HEK293 (cell line): ENCODE results near the gene PGS1.

Source experiments
- CTCF ChIA-PET: fragments of 350-600 bp; formaldehyde crosslinking; extraction: SDS; loops from one replicate; lab custom pipeline; 2021; ENCODE audit warnings: antibody characterized with exemption; lab: Yijun Ruan, JAX
- POLR2A ChIA-PET: fragments of 300-600 bp; formaldehyde crosslinking; extraction: SDS; loops from one replicate; lab custom pipeline; 2020; ENCODE audit warnings: antibody characterized with exemption, inconsistent platforms; lab: Yijun Ruan, JAX
- H3K27ac ChIP-seq: fragments of 200-500 bp; sonication (Bioruptor generic); 2 replicates; pipeline ENCODE4 v1.5.1; 2014; ENCODE audit warnings: low read depth, low read length, control low read depth, inconsistent platforms; ENCODE audit errors: extremely low read depth
- H3K36me3 ChIP-seq, 2 experiments: fragments of 200-500 bp in 1 of 2; sonication (Bioruptor generic) in 1 of 2; 1 replicate in 1 of 2; 2 replicates in 1 of 2; pipeline ENCODE4 v1.5.1; 2014 to 2017; ENCODE audit warnings: inconsistent platforms in 2 of 2, low read length in 2 of 2; ENCODE audit not compliant: control insufficient read depth in 2 of 2, insufficient read depth in 1 of 2
- H3K4me1 ChIP-seq: fragments of 200-500 bp; sonication (Bioruptor generic); 2 replicates; pipeline ENCODE4 v1.5.1; 2014; ENCODE audit warnings: mild to moderate bottlenecking, low read length, inconsistent platforms; ENCODE audit not compliant: control insufficient read depth, insufficient read depth
- H3K4me3 ChIP-seq: 2 replicates; pipeline ENCODE4 v1.5.1; 2011; ENCODE audit warnings: low read depth, mild to moderate bottlenecking, control low read depth, low read length, moderate library complexity
- H3K9me3 ChIP-seq: fragments of 200-500 bp; sonication (Bioruptor generic); 2 replicates; pipeline ENCODE4 v1.5.1; 2014; ENCODE audit warnings: low read depth, low read length, inconsistent platforms; ENCODE audit not compliant: control insufficient read depth, insufficient read depth
- INSM2 ChIP-seq: fragments of 450-650 bp; formaldehyde crosslinking; IDR thresholded peaks from 2 replicates; pipeline ENCODE4 v1.5.1; 2016; ENCODE audit warnings: missing biosample characterization, missing genetic modification characterization
- KLF9 ChIP-seq: fragments of 450-650 bp; formaldehyde crosslinking; IDR thresholded peaks from 2 replicates; pipeline ENCODE4 v1.5.1; 2016; ENCODE audit warnings: missing biosample characterization, missing genetic modification characterization, low read depth
- PATZ1 ChIP-seq: fragments of 450-650 bp; formaldehyde crosslinking; IDR thresholded peaks from 2 replicates; pipeline ENCODE4 v1.5.1; 2016; ENCODE audit warnings: missing biosample characterization, missing genetic modification characterization
- REPIN1 ChIP-seq: fragments of 450-650 bp; formaldehyde crosslinking; IDR thresholded peaks from 2 replicates; pipeline ENCODE4 v1.5.1; 2017; ENCODE audit warnings: missing biosample characterization, missing genetic modification characterization, low read depth
- ZBTB48 ChIP-seq: fragments of 450-650 bp; formaldehyde crosslinking; IDR thresholded peaks from 2 replicates; pipeline ENCODE4 v1.5.1; 2016; ENCODE audit warnings: missing biosample characterization, missing genetic modification characterization
- ZNF132 ChIP-seq: fragments of 450-650 bp; formaldehyde crosslinking; IDR thresholded peaks from 2 replicates; pipeline ENCODE4 v1.5.1; 2017; ENCODE audit warnings: missing biosample characterization, missing genetic modification characterization, borderline replicate concordance
- ZNF133 ChIP-seq: fragments of 450-650 bp; formaldehyde crosslinking; IDR thresholded peaks from 2 replicates; pipeline ENCODE4 v1.5.1; 2016; ENCODE audit warnings: missing biosample characterization, missing genetic modification characterization
- ZNF175 ChIP-seq: fragments of 450-650 bp; formaldehyde crosslinking; IDR thresholded peaks from 2 replicates; pipeline ENCODE4 v1.5.1; 2016; ENCODE audit warnings: missing biosample characterization, missing genetic modification characterization
- ZNF18 ChIP-seq: fragments of 450-650 bp; formaldehyde crosslinking; IDR thresholded peaks from 2 replicates; pipeline ENCODE4 v1.5.1; 2016; ENCODE audit warnings: missing biosample characterization, missing genetic modification characterization
- ZNF248 ChIP-seq: fragments of 450-650 bp; formaldehyde crosslinking; IDR thresholded peaks from 2 replicates; pipeline ENCODE4 v1.5.1; 2017; ENCODE audit warnings: missing biosample characterization, missing genetic modification characterization
- ZNF341 ChIP-seq: fragments of 450-650 bp; formaldehyde crosslinking; IDR thresholded peaks from 2 replicates; pipeline ENCODE4; 2016; ENCODE audit warnings: low read depth, missing biosample characterization, missing genetic modification characterization
- ZNF449 ChIP-seq: fragments of 450-650 bp; formaldehyde crosslinking; IDR thresholded peaks from 2 replicates; pipeline ENCODE4 v1.5.1; 2017; ENCODE audit warnings: missing biosample characterization, mild to moderate bottlenecking, missing genetic modification characterization, moderate library complexity
- ZNF623 ChIP-seq: fragments of 450-650 bp; formaldehyde crosslinking; IDR thresholded peaks from 2 replicates; pipeline ENCODE4 v1.5.1; 2016; ENCODE audit warnings: missing biosample characterization, missing genetic modification characterization
- TF ChIP-seq, protein P1 (sequence below): fragments of 450-650 bp; formaldehyde crosslinking; IDR thresholded peaks from 2 replicates; pipeline ENCODE4 v1.5.1; 2016; ENCODE audit warnings: missing biosample characterization, missing genetic modification characterization
- TF ChIP-seq, protein P2 (sequence below): fragments of 450-650 bp; formaldehyde crosslinking; conservative IDR thresholded peaks from 2 replicates; pipeline ENCODE4 v1.5.1; 2016; ENCODE audit warnings: low read depth, missing biosample characterization, missing genetic modification characterization
- TF ChIP-seq, protein P3 (sequence below): fragments of 450-650 bp; formaldehyde crosslinking; IDR thresholded peaks from 2 replicates; pipeline ENCODE4 v1.5.1; 2016; ENCODE audit warnings: missing biosample characterization, missing genetic modification characterization
- TF ChIP-seq, protein P4 (sequence below): fragments of 450-650 bp; formaldehyde crosslinking; IDR thresholded peaks from 2 replicates; pipeline ENCODE4 v1.5.1; 2016; ENCODE audit warnings: missing biosample characterization, missing genetic modification characterization, low read depth

The PGS1 gene

DNA sequence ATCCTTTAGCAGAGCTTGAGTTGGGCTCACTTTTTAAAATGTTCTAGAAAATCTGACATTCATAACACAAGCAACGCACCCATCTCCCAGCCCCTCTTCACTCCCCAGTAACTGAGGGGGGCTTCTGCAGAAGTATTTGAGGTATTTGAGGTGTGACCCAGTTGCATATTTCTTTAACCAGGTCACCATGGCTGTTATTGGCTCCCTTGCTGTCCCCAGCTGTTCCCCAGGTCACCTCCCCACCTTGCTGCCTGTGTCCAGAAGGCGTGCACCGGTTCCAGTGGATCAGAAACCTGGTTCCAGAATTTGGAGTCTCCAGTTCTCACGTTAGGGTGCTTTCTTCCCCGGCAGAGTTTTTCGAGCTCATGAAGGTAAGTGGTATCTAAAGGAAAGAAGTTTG lies 13.8 kb downstream of the PGS1 start:
- no peak overlapping the region for H3K27ac ChIP-seq

More for the DNA sequence above, 13.8 kb downstream of the PGS1 start:
- CTCF ChIA-PET, result interaction anchor here (1.0 to 3.7 kb wide), 6 partner anchors 19 to 317 kb away, joined by 3 to 28 read pairs (median 6); no protein-coding TSS in a partner anchor
- Histone ChIP-seq H3K4me3 (no peak overlapping the region), H3K4me1 (no peaks in the 10 kb centered on the region), H3K9me3 (no peaks in the 10 kb centered on the region), H3K36me3 (peaks cover 21 to 59% of the 10 kb centered on the region in 2 experiments; a peak in 2 of 3 replicates)
- TF ChIP-seq KLF9 (tag by site-specific recombination), result no peak
- no peak for TF ChIP-seq ZNF248 (tag by site-specific recombination)
- TF ChIP-seq REPIN1 (tag by site-specific recombination), result no peak
- TF ChIP-seq, protein P1, sequence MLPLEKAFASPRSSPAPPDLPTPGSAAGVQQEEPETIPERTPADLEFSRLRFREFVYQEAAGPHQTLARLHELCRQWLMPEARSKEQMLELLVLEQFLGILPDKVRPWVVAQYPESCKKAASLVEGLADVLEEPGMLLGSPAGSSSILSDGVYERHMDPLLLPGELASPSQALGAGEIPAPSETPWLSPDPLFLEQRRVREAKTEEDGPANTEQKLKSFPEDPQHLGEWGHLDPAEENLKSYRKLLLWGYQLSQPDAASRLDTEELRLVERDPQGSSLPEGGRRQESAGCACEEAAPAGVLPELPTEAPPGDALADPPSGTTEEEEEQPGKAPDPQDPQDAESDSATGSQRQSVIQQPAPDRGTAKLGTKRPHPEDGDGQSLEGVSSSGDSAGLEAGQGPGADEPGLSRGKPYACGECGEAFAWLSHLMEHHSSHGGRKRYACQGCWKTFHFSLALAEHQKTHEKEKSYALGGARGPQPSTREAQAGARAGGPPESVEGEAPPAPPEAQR, result no peak
- TF ChIP-seq, protein P2, sequence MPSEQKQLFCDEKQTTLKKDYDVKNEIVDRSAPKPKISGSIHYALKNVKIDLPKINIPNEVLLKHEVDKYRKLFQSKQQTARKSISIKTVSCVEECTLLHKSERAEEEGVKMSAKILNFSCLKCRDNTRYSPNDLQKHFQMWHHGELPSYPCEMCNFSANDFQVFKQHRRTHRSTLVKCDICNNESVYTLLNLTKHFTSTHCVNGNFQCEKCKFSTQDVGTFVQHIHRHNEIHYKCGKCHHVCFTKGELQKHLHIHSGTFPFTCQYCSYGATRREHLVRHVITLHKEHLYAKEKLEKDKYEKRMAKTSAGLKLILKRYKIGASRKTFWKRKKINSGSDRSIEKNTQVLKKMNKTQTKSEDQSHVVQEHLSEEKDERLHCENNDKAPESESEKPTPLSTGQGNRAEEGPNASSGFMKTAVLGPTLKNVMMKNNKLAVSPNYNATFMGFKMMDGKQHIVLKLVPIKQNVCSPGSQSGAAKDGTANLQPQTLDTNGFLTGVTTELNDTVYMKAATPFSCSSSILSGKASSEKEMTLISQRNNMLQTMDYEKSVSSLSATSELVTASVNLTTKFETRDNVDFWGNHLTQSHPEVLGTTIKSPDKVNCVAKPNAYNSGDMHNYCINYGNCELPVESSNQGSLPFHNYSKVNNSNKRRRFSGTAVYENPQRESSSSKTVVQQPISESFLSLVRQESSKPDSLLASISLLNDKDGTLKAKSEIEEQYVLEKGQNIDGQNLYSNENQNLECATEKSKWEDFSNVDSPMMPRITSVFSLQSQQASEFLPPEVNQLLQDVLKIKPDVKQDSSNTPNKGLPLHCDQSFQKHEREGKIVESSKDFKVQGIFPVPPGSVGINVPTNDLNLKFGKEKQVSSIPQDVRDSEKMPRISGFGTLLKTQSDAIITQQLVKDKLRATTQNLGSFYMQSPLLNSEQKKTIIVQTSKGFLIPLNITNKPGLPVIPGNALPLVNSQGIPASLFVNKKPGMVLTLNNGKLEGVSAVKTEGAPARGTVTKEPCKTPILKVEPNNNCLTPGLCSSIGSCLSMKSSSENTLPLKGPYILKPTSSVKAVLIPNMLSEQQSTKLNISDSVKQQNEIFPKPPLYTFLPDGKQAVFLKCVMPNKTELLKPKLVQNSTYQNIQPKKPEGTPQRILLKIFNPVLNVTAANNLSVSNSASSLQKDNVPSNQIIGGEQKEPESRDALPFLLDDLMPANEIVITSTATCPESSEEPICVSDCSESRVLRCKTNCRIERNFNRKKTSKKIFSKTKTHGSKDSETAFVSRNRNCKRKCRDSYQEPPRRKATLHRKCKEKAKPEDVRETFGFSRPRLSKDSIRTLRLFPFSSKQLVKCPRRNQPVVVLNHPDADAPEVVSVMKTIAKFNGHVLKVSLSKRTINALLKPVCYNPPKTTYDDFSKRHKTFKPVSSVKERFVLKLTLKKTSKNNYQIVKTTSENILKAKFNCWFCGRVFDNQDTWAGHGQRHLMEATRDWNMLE (tag by site-specific recombination), result no peak
- no peak for TF ChIP-seq ZNF133 (tag by site-specific recombination)
- no peak for TF ChIP-seq INSM2 (tag by site-specific recombination)
- TF ChIP-seq, protein P3, sequence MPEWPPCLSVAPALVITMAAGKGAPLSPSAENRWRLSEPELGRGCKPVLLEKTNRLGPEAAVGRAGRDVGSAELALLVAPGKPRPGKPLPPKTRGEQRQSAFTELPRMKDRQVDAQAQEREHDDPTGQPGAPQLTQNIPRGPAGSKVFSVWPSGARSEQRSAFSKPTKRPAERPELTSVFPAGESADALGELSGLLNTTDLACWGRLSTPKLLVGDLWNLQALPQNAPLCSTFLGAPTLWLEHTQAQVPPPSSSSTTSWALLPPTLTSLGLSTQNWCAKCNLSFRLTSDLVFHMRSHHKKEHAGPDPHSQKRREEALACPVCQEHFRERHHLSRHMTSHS, result no peak
- no peak for TF ChIP-seq ZBTB48 (tag by site-specific recombination)
- TF ChIP-seq, protein P4, sequence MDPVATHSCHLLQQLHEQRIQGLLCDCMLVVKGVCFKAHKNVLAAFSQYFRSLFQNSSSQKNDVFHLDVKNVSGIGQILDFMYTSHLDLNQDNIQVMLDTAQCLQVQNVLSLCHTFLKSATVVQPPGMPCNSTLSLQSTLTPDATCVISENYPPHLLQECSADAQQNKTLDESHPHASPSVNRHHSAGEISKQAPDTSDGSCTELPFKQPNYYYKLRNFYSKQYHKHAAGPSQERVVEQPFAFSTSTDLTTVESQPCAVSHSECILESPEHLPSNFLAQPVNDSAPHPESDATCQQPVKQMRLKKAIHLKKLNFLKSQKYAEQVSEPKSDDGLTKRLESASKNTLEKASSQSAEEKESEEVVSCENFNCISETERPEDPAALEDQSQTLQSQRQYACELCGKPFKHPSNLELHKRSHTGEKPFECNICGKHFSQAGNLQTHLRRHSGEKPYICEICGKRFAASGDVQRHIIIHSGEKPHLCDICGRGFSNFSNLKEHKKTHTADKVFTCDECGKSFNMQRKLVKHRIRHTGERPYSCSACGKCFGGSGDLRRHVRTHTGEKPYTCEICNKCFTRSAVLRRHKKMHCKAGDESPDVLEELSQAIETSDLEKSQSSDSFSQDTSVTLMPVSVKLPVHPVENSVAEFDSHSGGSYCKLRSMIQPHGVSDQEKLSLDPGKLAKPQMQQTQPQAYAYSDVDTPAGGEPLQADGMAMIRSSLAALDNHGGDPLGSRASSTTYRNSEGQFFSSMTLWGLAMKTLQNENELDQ, result no peak
- TF ChIP-seq PATZ1, result no peak
- TF ChIP-seq ZNF175 (tag by site-specific recombination), result no peak
- no peak for TF ChIP-seq ZNF132 (tag by site-specific recombination)
- TF ChIP-seq ZNF341, result no peak
- no peak for TF ChIP-seq ZNF623
- no peak for TF ChIP-seq ZNF449
- no peak for TF ChIP-seq ZNF18 (tag by site-specific recombination)
- POLR2A ChIA-PET, result no interaction called here
